ENCODE results near the gene SIRT7. TPM values are rescaled to one million over a fixed set of nuclear protein-coding genes. Genes with fewer than 3 reads are reported as not detected.

SIRT7 gene
- total RNA-seq, 1 experiment from 2014 or later: 24.2 TPM

- TF ChIP-seq IRF1 (CRISPR knock-in tag; IDR thresholded peaks at IDR 0.05): no peak
- TF ChIP-seq AFF4 (CRISPR knock-in tag; IDR thresholded peaks at IDR 0.05; ENCODE audit: borderline replicate concordance): no peak
- no peak for TF ChIP-seq MLX (CRISPR knock-in tag; IDR thresholded peaks at IDR 0.05)
- TF ChIP-seq MAX (CRISPR knock-in tag; IDR thresholded peaks at IDR 0.05): no peak
- TF ChIP-seq ATF1 (CRISPR knock-in tag; IDR thresholded peaks at IDR 0.05): no peak
- no peak for TF ChIP-seq STAT6 (CRISPR knock-in tag; conservative IDR thresholded peaks at IDR 0.05; ENCODE audit: low read depth)
- no peak for TF ChIP-seq TP53 (CRISPR knock-in tag; IDR thresholded peaks at IDR 0.05)
- no peak for TF ChIP-seq CBFB (CRISPR knock-in tag; IDR thresholded peaks at IDR 0.05; ENCODE audit: low read depth)
- no peak for TF ChIP-seq NR2C2 (CRISPR knock-in tag; IDR thresholded peaks at IDR 0.05)
- no peak for TF ChIP-seq HMGA2 (CRISPR knock-in tag; IDR thresholded peaks at IDR 0.05)
- TF ChIP-seq ZNF317 (CRISPR knock-in tag; IDR thresholded peaks at IDR 0.05; ENCODE audit: borderline replicate concordance, low read depth): no peak
- no peak for TF ChIP-seq GABPB1 (CRISPR knock-in tag; IDR thresholded peaks at IDR 0.05)
Measured at GRCh38 chr17:81888105-81888987, 29.6 kb downstream of the SIRT7 start (continued).

GRCh38 chr17:81885869-81886548 lies 32.0 kb downstream of the SIRT7 start:
- ATAC-seq: no peak
- POLR2A ChIA-PET: no interaction called here
- H3K27ac Mint-ChIP-seq: no peak overlapping the region; the same call in 1 of the 2 replicates
- no peaks in the 10 kb centered on the region for H3K9me3 Mint-ChIP-seq
- peaks cover 11% of the 10 kb centered on the region for H3K4me1 Mint-ChIP-seq
- H3K27me3 Mint-ChIP-seq (ENCODE audit: low read depth): no peaks in the 10 kb centered on the region
- DNase-seq (ENCODE audit: low spot score): no peak
- peaks cover 63% of the 10 kb centered on the region for H3K36me3 Mint-ChIP-seq
- no peak overlapping the region for H3K4me3 Mint-ChIP-seq
- CTCF ChIA-PET: interaction anchor here (0.6 to 1.1 kb wide), 3 partner anchors 16 to 66 kb away, joined by 3 to 4 read pairs (median 3); no protein-coding TSS in a partner anchor
- TF ChIP-seq E2F1 (CRISPR knock-in tag; IDR thresholded peaks at IDR 0.05): no peak
- TF ChIP-seq ZNF416 (CRISPR knock-in tag; IDR thresholded peaks at IDR 0.05): no peak
- TF ChIP-seq GTF2I (CRISPR knock-in tag; conservative IDR thresholded peaks at IDR 0.05): no peak
- no peak for TF ChIP-seq CDX4 (CRISPR knock-in tag; IDR thresholded peaks at IDR 0.05; ENCODE audit: borderline replicate concordance)
- TF ChIP-seq FOXP4 (CRISPR knock-in tag; IDR thresholded peaks at IDR 0.05): no peak
- TF ChIP-seq ATF3 (CRISPR knock-in tag; conservative IDR thresholded peaks at IDR 0.05): no peak
